Measurements from ENCODE around the gene ARID1A. TPM values are rescaled to one million over a fixed set of nuclear protein-coding genes. Genes with fewer than 3 reads are reported as not detected.

Gene ARID1A
- total and polyA plus RNA-seq, 9 of the 15 experiments (the other 6 are each of a cell fraction or from before 2014, with no cell fraction given): 8.3 to 88.3 (median 22.5) TPM

DNA sequence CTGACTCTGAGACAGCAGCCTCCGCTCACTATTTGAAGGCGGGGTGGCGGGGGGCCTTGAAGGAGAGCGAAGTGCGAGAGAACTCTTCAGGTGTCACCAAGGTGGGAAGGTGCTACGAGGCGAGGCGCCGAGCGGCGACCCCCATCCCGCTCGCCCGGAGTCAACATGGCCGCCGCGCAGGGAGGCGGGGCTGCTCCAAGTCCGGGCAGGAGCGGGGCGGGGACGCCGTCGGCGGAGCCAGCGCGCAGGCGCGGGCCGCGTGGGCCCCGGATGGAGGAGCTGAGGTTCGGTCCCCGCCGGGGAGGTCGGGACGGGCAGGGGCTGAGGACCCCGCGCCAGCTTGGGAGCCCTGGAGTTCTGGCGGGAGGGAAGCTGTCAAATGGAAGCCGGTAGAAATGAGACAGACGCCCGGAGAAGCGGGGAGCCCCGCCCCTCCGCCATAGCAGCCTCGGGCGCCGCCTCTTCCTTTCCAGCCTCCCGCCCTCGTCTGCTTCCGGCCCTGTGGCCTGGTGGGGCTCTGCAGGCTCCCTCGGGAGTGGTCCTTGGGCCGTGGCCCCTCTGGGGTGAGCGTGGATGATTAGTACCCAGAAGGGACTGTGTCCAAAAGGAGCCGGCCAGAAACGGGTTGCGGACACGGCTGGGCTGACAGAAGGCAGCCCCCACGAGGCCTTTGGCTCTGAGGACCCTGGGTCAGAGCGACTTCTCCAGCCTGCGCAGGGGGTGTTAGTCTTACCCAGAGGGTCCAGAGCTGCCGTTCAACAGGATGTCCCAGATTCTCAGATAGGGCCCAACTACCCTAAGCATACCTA is 92.1 kb downstream of the ARID1A start, which contains the start of gene PIGV (continued):
- TF ChIP-seq, protein P1, sequence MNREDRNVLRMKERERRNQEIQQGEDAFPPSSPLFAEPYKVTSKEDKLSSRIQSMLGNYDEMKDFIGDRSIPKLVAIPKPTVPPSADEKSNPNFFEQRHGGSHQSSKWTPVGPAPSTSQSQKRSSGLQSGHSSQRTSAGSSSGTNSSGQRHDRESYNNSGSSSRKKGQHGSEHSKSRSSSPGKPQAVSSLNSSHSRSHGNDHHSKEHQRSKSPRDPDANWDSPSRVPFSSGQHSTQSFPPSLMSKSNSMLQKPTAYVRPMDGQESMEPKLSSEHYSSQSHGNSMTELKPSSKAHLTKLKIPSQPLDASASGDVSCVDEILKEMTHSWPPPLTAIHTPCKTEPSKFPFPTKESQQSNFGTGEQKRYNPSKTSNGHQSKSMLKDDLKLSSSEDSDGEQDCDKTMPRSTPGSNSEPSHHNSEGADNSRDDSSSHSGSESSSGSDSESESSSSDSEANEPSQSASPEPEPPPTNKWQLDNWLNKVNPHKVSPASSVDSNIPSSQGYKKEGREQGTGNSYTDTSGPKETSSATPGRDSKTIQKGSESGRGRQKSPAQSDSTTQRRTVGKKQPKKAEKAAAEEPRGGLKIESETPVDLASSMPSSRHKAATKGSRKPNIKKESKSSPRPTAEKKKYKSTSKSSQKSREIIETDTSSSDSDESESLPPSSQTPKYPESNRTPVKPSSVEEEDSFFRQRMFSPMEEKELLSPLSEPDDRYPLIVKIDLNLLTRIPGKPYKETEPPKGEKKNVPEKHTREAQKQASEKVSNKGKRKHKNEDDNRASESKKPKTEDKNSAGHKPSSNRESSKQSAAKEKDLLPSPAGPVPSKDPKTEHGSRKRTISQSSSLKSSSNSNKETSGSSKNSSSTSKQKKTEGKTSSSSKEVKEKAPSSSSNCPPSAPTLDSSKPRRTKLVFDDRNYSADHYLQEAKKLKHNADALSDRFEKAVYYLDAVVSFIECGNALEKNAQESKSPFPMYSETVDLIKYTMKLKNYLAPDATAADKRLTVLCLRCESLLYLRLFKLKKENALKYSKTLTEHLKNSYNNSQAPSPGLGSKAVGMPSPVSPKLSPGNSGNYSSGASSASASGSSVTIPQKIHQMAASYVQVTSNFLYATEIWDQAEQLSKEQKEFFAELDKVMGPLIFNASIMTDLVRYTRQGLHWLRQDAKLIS (CRISPR knock-in tag; IDR thresholded peaks at IDR 0.05): peak; percentile 66; the same call in 1 of the 2 replicates
- TF ChIP-seq RBBP5 (IDR thresholded peaks at IDR 0.05; ENCODE audit: borderline replicate concordance, insufficient read depth, low read length, poor library complexity, severe bottlenecking) (peak; percentile 83), DIDO1 (tag; IDR thresholded peaks at IDR 0.05; ENCODE audit: low read depth) (peak; percentile 31; the same call in 1 of the 2 replicates), SIX5 (IDR thresholded peaks at IDR 0.05; ENCODE audit: borderline replicate concordance in 1 of 2, insufficient read depth in 1 of 2, low read depth in 1 of 2, low read length in 2 of 2) (peak; percentile 20 to 56; a peak in 2 of 4 replicates), RNF2 (IDR thresholded peaks at IDR 0.05) (peak; percentile 52; the same call in 1 of the 2 replicates), MAFG (tag; conservative IDR thresholded peaks at IDR 0.05) (no peak), FOXP1 (CRISPR knock-in tag; IDR thresholded peaks at IDR 0.05) (0 out of 2 replicates have a peak, but pooled peaks have one; percentile 60), GATAD2A (IDR thresholded peaks at IDR 0.05) (0 out of 2 replicates have a peak, but pooled peaks have one; percentile 10)
- TF ChIP-seq, protein P2, sequence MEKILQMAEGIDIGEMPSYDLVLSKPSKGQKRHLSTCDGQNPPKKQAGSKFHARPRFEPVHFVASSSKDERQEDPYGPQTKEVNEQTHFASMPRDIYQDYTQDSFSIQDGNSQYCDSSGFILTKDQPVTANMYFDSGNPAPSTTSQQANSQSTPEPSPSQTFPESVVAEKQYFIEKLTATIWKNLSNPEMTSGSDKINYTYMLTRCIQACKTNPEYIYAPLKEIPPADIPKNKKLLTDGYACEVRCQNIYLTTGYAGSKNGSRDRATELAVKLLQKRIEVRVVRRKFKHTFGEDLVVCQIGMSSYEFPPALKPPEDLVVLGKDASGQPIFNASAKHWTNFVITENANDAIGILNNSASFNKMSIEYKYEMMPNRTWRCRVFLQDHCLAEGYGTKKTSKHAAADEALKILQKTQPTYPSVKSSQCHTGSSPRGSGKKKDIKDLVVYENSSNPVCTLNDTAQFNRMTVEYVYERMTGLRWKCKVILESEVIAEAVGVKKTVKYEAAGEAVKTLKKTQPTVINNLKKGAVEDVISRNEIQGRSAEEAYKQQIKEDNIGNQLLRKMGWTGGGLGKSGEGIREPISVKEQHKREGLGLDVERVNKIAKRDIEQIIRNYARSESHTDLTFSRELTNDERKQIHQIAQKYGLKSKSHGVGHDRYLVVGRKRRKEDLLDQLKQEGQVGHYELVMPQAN (IDR thresholded peaks at IDR 0.05; ENCODE audit: borderline replicate concordance): 0 out of 2 replicates have a peak, but pooled peaks have one; percentile 32
- TF ChIP-seq, protein P3, sequence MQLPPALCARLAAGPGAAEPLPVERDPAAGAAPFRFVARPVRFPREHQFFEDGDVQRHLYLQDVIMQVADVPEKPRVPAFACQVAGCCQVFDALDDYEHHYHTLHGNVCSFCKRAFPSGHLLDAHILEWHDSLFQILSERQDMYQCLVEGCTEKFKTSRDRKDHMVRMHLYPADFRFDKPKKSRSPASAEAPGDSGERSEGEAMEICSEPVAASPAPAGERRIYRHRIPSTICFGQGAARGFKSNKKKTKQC (CRISPR knock-in tag; IDR thresholded peaks at IDR 0.05): peak; percentile 83
- TF ChIP-seq, protein P4, sequence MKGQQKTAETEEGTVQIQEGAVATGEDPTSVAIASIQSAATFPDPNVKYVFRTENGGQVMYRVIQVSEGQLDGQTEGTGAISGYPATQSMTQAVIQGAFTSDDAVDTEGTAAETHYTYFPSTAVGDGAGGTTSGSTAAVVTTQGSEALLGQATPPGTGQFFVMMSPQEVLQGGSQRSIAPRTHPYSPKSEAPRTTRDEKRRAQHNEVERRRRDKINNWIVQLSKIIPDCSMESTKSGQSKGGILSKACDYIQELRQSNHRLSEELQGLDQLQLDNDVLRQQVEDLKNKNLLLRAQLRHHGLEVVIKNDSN (CRISPR knock-in tag; IDR thresholded peaks at IDR 0.05): peak; percentile 36; the same call in 1 of the 2 replicates
- TF ChIP-seq, protein P5, sequence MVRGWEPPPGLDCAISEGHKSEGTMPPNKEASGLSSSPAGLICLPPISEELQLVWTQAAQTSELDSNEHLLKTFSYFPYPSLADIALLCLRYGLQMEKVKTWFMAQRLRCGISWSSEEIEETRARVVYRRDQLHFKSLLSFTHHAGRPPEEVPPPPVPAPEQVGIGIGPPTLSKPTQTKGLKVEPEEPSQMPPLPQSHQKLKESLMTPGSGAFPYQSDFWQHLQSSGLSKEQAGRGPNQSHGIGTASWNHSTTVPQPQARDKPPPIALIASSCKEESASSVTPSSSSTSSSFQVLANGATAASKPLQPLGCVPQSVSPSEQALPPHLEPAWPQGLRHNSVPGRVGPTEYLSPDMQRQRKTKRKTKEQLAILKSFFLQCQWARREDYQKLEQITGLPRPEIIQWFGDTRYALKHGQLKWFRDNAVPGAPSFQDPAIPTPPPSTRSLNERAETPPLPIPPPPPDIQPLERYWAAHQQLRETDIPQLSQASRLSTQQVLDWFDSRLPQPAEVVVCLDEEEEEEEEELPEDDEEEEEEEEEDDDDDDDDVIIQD (CRISPR knock-in tag; IDR thresholded peaks at IDR 0.05): no peak

Data from K562 (cell line).